HG03469 (cell line): ENCODE data around the gene CA11.

Source experiments
- ATAC-seq: cut with Tn5 transposase; IDR thresholded peaks from one replicate; pipeline ENCODE4 v1.9.1; 2021; ENCODE audit warnings: mild to moderate bottlenecking, moderate library complexity, moderate number of reproducible peaks; ENCODE audit not compliant: unreplicated experiment

Gene CA11

DNA sequence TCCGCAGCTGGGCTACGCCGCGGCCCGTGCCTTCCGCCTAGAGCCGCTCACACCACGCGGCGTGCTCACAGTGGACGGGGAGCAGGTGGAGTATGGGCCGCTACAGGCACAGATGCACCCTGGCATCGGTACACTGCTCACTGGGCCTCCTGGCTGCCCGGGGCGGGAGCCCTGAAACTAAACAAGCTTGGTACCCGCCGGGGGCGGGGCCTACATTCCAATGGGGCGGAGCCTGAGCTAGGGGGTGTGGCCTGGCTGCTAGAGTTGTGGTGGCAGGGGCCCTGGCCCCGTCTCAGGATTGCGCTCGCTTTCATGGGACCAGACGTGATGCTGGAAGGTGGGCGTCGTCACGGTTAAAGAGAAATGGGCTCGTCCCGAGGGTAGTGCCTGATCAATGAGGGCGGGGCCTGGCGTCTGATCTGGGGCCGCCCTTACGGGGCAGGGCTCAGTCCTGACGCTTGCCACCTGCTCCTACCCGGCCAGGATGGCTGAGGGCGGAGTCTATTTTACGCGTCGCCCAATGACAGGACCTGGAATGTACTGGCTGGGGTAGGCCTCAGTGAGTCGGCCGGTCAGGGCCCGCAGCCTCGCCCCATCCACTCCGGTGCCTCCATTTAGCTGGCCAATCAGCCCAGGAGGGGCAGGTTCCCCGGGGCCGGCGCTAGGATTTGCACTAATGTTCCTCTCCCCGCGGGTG, 16.2 kb downstream of the CA11 start:
- ATAC-seq: no peak

DNA sequence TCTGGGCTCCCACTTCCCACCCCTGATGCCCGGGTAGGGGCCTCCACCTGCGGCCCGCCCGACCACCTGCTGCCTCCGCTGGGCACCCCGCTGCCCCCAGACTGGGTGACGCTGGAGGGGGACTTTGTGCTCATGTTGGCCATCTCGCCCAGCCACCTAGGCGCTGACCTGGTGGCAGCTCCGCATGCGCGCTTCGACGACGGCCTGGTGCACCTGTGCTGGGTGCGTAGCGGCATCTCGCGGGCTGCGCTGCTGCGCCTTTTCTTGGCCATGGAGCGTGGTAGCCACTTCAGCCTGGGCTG, 16.7 kb downstream of the CA11 start:
- ATAC-seq: no peak

DNA sequence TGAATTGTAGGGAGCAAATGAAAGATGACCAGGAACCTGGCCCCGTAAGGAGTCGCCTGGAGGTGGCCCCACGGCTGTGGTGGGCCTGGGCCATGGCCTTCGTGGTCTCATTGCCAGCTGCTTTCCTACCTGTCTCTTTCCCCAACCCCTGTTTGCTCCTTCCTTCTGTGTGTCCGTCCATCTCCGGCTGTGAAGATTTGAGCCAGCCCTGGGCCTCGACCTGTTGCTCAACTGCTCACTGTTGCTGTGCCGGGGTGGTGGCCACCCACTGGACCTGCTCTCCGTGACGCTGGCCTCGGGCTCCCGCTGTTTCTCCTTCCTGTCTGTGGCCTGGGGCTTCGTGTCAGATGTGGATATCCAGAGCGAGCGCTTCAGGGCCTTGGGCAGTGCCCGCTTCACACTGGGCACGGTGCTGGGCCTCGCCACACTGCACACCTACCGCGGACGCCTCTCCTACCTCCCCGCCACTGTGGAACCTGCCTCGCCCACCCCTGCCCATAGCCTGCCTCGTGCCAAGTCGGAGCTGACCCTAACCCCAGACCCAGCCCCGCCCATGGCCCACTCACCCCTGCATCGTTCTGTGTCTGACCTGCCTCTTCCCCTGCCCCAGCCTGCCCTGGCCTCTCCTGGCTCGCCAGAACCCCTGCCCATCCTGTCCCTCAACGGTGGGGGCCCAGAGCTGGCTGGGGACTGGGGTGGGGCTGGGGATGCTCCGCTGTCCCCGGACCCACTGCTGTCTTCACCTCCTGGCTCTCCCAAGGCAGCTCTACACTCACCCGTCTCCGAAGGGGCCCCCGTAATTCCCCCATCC, 17.3 kb downstream of the CA11 start:
- no peak for ATAC-seq

DNA sequence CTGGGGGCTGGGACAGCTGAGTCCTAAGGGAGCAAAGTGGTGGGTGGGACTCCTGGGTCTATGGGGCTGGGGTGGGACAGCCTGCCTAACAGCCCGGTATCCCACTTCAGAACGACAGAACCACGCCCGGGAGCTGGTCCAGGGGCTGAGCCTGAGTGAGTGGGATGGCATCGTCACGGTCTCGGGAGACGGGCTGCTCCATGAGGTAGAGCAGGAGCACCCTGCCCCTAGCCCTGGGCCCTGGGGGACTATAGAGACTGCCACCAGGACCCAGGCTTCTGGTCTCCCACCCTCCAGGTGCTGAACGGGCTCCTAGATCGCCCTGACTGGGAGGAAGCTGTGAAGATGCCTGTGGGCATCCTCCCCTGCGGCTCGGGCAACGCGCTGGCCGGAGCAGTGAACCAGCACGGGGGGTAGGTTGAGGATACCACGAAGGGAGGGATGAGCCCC, 18.1 kb downstream of the CA11 start:
- ATAC-seq: no peak

DNA sequence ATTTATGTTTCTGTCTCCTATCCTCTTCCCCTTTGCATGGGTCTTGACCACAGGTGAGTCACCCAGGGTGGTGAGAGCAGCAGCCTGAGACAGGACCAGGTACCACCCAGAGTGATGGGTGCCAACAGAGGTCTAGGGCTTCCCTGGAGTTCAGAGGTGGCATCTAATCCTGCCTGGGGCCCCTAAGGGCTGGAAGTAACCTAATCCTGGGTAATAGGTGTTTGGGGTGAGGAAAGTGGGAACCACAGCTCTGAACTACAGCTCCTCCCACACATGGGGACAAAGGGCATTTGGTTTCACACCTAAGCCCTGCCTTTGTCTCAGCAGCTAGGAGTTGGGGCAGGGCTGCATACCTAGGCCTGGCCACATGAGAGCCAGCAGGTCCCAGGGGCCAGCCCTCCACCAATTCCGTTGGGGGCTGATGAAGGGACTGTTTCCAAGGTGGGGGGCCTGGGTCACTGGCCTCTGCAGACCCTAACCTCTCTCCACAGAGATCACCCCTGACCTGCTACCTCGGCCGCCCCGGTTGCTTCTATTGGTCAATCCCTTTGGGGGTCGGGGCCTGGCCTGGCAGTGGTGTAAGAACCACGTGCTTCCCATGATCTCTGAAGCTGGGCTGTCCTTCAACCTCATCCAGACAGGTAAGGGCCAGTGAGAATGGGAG, 18.7 kb downstream of the CA11 start:
- no peak for ATAC-seq

DNA sequence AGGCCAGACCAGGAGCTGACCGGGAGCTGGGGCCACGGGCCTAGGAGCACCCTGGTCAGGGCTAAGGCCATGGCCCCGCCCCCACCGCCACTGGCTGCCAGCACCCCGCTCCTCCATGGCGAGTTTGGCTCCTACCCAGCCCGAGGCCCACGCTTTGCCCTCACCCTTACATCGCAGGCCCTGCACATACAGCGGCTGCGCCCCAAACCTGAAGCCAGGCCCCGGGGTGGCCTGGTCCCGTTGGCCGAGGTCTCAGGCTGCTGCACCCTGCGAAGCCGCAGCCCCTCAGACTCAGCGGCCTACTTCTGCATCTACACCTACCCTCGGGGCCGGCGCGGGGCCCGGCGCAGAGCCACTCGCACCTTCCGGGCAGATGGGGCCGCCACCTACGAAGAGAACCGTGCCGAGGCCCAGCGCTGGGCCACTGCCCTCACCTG, 20.1 kb downstream of the CA11 start:
- ATAC-seq: no peak

DNA sequence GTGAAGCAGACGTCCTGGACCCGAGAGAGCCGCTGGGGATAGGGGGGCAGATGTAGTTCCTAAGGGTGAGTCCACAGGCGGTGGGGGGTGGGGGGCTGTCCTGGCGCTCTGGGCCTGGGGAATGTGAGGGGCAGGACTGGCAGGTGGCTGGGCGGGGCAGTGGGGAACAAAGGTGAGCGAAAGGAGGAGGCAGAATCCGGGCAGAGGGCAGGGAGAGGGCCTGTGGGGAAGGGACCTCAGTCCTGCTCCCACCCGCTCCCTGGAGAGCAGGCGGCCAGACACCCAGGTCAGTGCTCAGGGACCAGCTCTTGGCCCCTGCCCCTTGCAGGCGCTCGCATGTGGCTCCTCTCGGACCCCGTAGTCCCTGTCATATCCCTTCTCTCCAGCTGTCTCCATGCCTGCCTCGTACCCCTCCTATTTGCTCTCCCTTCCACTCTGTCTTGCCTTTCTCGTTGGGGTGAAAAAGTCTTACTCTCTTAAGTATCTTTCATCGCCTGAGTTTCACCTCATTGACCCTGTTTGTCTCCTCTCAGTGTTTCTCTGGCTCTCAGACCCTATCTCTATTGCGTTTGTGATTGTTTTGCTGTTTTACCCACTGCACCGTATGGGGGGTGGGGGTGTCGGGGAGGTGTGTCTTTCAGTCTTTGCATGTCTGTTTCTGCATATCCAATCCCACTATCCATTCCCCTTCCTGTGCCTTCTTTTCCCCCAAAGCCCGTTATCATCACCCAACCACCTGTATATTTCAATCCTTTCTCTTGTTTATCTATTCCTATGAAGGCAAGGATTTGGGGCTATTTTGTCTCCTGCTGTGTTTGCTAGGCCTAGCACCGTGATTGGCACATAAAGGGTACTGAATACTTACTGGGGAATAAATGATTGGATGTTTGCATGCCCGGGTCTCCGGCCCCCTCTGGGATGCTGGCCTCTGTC, 20.9 kb downstream of the CA11 start:
- ATAC-seq: no peak

DNA sequence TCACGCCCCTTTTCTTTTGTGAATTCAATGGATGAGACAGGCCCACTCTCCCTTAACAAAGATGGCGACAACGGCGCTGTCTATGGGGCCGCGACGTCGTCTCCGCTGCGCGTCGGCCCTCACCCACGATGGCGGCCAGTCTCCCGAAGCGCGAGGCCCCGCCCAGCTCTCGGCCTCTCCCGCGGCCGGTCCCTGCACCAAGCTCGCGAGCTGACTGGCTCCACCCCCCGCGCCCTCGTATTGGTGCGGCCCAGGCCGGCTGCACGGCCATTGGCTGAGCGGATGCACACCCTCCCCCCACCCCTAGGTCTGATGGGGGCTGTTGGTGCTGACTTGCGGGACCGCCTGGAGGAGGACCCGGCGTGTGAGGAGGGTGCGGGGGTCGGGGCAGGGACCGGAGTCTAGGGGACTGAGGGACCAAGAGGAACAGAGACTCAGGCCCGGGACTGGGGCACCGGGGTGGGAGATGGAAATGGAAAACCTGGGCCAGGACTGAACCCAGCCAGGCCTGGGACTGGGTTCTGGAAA, 21.9 kb downstream of the CA11 start:
- peak; percentile 32 for ATAC-seq

DNA sequence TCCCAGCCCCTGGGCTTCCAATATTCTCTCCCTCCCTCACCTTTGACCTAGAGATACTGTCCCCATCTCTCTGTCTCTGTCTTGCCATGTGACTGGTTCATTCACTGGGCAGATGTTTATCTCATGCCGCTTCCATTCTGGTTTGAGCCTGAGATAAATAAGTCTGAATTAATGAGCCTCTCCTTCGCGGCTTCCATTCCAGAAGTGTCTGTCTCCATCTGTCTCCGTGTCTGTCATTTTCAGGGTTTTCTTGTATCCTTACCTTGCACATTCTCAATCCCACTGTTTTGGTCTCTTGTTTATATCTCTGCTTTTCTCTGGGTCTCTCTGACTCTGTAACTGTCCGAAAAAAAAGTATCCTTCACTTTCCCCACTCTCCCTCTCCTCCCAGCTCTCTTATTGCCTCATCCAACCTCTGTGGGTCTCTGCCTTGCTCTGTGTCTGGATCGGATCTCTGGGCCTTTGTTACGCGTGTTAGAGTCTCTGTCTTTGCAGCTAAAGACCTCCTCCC, 22.4 kb downstream of the CA11 start:
- no peak for ATAC-seq

DNA sequence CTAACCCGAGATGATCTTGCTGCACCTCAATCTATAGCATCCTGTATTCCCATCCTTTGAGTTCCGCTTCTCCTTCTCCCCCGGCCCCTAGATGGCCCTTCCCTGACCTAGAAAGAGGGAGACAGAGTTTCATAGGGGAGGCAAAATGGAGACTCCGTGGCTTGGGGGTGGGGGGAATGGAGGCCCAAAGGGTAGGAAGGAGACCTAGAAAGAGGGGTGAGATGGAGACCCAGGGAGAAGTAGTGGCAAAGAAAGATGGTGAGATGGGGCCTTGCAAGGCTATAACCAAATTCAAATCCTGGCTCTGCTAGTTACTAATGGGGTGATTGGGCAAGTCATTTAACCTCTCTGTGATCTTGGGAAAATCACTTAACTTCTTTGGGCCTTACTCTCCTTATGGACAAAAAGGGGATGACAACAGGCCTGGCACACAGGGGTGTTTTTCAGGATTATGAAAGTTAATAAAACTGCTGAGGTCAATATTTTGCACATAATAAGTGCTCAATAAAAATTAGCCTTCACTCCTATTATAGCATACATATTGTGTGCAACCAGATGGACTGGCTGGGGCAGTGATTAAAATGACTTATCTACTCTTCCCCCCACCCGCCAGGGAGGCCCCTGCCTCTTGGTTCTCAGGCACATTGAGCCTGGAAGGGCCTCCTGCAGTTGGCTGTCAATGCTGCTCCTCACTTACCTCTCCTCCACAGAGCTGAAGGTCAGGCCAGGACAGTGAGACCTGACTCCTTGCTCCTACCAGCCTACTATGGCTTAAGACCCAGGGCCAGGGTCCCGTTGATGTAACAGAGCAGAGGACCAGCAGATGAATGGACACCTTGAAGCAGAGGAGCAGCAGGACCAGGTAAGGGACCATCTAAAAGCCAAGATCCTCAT, 26.0 kb downstream of the CA11 start:
- ATAC-seq: no peak

DNA sequence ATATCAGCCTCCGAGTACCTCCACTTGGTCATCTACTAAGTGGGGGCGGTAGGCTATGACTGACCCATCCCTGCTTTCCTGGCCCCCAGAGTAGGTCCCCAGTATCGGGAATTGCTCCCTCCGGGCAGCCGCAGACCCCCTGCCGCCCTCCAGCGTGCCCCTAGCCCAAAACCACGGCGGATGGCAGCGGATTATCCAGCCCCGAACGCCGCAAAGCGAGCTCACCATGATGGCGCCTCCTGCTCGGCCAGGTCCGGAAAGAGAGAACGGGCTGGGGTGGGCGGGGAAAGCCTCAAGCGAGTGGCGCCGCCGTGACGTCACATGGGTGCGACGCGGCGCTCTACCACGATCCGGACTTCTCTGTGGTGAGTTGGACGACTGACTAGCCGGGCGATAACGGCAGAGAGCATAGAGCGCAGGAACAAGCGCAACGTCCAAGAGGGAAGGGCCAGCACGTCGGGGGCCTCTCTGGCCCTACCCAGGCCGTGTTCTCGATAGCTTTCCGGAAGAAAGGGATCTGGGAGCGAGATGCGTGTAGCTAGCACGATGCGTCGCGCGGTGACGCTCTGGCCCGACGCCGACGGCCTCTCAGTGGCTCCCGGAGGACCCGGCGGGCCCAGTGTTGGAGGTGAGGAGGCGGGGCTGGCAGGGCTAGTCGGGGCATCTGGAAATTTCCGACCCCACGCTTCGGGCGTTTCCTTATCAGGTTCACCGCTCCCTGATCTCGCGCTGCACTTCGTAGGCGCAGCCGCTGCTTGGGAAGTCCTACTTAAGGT, 26.9 kb downstream of the CA11 start, which contains the start of the genes RPL18 and SPHK2:
TSS of gene RPL18 (minus strand) at position 263 of the 776 bp plus-strand sequence. CDS start at position 228, 35 bp downstream.
TSS of gene SPHK2 (plus strand) at position 591 of the 776 bp plus-strand sequence. CDS start 1,009 bp downstream, outside the sequence.
- ATAC-seq: peak; percentile 64

DNA sequence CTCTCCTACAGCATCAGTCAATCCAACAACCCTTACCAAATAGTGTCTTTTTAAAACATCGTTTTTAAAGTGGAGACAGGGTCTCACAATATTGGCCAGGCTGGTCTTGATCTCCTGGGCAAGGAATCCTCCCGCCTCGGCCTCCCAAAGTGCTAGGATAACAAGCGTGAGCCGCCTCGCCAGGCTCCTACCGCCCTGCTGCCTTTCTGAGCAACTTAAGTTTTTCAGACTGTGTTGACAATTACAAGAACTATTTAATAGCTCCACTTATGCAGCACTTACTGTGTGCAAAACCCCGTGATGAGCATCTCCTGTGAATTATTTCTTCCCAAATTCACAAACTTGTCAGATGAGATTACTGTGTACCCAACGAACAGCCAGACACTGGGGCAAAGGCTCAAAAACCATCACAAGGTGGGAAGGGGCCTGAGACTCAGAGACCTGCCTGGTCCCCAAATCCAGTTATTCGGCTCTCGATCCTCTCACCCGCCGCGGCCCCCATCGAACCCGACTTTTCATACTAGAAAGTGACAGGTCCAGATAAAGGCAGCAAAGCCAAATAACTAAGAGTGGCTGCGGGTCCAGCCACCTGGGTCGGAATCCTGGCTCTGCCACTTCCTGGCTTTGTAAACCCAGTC, 27.6 kb downstream of the CA11 start:
- no peak for ATAC-seq

DNA sequence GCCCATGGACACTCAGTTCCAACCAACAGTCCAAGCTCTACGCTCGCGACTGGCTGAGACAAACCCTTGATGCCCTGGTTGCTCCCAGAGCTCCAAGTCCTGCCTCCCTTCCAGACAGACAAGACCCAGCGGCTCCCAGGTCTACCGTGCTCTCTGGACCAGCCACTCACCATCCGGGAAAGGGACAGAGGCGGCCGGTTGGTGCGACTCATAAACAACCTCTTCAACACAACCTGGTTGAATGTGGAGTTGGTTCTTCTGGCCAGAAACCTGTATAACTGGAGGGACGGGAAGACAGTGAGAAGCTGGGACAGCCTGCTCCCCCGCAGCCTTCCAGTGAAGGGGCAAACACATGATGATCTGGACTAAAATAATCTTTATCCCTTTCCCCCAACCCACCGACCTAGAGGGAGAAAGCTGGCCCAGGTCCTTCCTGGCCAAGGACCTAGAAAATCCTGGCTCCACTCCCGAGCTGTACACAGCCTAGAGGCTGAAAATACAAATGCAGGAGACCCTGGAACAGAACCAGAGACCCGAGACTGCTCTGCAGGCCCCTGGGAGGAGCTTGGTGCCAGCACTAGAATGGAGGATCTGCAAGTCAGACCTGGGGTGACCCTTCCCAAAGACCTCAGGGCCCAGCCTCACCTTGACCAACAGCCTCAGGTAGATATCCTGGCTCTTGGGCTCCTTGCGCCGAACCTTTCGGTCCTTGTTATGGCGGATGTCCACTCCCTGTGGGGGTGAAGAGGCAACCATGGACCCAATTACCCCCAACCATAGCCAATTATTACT, 28.6 kb downstream of the CA11 start:
- no peak for ATAC-seq

DNA sequence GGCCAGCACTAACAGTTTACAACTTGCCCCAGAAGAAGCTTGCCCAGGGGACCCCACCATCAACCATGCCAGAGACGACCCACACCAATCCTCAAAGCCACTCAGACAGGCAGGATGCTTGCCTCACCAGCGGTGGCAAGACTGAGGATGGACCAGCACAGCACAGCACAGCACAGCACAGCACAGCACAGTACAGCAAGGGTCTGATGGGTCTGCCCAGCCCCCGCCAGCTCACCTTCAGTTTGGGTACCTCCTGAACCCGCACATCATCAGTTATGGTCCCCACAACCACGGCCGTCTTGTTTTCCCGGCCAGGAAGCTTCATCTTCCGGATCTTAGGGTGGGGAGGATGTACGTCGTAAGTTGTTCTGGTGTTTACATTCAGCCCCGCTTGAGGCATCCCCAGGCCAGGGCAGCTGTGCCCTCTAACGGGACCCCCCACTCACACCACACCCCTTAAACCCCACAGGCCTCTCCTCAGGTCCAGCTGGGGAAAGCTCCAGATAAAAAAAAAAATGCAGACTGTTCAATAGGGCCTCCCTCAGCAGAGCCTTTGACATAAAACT, 29.4 kb downstream of the CA11 start:
- ATAC-seq: no peak

DNA sequence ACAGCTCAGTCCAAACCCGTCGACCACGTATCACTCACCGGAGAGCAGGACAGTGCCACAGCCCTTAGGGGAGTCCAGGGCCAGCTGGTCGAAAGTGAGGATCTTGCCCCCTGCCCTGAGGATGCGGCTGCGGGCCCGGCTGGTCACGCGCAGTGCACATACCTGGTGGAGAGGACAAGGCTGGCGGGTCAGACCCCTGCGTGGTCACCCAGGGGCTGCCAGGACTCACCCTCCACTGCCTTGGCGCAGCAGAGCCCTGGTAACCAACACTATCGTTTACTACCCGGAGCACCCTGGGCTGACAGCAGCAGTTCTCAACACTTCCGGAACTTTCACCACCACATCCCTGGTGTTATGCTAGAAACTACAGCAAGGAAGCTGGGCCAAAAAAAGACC, 29.9 kb downstream of the CA11 start:
- no peak for ATAC-seq

DNA sequence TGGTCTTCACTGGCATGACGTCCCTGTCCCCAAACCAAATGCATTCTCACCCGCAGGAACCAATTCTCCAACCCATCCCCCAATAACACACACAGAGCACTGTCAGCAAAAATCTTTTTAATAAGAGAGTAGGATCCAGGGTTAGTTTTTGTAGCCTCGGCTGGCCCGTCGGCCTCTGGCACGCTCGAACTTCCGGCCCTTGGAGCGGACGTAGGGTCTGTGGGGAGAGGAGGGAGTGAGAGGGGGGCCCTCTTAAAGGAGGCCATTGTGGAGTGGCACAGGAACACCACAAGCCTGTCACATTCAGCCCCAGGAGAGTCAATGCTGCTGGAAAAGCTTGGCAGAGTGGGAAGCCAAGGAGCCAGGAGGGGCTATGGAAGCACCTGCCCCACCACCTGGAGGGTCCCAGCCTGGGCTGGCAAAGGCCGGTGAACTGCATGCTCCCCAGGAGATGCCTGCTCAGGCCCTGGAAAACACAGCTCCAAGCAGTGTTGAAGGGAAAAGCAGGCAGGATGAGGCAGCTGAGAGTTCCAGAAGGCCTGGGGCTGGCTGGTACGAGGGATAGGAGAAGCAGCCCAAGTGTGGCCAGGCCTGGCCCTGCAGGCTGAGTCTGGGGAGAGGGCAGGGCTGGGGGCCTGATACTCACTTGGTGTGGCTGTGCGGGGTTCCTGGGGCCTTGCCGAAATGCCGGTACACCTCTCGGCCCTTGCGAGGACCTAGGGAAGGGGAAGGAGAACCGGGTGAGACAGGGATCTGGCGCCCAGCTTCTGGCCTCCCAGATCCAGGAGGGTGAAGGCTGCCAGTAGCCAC, 30.6 kb downstream of the CA11 start:
- ATAC-seq: no peak
